HG02840 (cell line): ENCODE measurements around the gene DHRS7C.

Source experiments
- ATAC-seq: cut with Tn5 transposase; IDR thresholded peaks from one replicate; pipeline ENCODE4 v1.9.1; 2021; ENCODE audit warnings: mild to moderate bottlenecking, moderate library complexity, moderate number of reproducible peaks; ENCODE audit not compliant: unreplicated experiment, low FRiP score

DHRS7C gene

DNA sequence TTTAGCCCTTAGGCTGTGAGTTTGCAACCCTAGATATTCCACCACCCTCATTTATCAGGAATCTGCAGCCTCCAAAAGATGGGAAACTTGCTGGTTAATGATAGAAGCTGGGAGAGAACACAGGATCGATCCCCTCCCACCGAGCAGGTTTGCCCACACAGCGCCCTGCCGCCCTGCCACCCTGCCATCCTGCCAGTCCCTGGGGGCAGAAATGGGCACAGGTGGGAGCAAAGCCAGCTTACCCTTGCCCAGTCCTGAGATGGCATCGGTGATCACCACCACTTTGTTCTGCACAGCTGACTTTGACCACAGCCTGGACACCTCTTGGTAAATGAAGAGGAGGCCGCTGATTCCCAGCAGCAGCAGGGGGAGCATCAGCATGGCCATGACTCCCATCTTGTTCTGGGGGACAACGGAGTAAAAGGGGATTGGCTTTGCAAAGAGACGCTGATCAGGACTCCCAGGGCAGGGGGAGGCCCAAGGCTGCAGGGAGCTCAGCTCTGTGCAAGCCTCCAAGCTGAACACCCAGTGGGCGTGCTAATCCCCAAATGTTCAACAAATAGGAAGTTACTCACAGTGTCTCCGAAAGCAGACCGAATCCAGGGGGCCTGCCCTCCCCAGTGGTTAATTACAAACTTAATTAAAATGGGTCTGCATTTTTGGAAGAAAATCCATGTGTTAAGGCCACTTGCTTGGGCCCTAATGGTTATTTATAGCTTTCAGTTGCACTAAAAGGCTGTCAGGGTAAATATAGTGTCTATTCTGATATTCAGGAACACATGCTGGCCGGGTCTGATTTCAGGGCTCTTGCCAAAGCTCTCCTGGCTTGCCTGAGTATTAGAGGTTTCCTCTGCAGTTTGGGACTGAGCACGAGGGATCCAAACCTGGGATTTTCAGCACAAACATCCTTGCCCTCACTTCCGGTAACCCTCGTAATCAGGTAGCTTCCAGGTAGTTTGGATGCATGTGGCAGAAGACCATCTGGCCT lies at the start of gene DHRS7C:
Gene DHRS7C (minus strand): TSS at position 704 of the 988 bp plus-strand sequence. CDS start 308 bp downstream, at position 396.
- ATAC-seq = no peak

DNA sequence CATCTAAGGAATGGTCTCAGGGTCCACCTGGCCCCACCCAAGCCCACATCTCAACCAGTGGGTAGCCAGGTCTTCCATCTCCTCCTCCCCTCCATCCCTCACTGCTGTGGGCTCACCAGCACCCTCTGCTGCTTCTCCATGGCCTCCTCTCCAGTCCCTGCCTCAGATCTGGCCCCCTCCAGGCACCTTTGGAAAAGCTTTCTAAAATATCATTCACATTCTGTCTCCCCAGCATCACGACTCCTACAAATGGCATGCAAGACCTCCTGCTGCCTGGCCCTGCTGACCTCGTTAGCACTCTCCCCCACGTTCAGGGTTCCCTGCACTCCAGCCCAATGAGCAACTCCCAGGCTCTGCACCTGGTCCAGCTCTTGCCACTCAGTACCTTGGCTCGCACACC lies 48.0 kb upstream of the DHRS7C start:
- no peak for ATAC-seq

- ATAC-seq = no peak
Measured at GRCh38 chr17:9837551-9838471, 46.4 kb upstream of the DHRS7C start.

DNA sequence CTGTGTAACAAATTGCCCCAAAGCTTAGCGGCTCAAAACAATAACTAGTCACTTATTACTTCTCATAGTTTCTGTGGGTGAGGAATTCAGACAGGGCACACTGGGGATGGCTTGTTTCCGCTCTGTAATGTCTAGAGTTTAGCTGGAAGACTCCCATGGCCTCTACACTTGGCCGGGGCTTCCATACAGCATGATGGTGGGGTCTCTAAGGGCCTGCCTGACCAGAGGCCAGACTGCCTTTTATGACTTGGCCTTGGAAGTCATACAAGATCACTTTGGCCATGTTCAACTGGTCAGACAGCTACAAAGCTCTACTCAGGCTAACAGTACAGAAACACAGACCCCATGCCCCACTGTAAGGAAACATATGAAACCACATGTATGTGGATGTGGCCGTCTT lies 42.5 kb upstream of the DHRS7C start:
- no peak for ATAC-seq

- ATAC-seq = no peak
Measured at GRCh38 chr17:9830711-9831110, 39.3 kb upstream of the DHRS7C start.

DNA sequence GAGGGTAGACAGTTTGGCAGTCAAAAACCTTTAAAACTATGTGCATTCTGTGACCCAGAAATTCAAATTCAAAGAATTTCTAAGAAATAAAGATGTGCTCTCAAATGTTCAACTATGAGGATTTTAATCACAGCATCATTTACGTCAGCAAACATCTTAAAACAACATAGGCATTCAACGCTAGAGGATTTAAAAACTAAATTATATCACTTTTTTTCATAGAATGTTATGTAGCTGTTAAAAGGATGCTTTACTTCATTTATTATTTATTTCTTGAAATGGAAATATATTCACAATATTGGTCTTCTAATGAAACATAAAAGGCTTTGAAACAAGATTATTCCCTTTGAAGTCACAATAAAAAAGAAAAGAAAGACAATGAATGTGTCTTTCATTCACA lies 38.0 kb upstream of the DHRS7C start:
- no peak for ATAC-seq

DNA sequence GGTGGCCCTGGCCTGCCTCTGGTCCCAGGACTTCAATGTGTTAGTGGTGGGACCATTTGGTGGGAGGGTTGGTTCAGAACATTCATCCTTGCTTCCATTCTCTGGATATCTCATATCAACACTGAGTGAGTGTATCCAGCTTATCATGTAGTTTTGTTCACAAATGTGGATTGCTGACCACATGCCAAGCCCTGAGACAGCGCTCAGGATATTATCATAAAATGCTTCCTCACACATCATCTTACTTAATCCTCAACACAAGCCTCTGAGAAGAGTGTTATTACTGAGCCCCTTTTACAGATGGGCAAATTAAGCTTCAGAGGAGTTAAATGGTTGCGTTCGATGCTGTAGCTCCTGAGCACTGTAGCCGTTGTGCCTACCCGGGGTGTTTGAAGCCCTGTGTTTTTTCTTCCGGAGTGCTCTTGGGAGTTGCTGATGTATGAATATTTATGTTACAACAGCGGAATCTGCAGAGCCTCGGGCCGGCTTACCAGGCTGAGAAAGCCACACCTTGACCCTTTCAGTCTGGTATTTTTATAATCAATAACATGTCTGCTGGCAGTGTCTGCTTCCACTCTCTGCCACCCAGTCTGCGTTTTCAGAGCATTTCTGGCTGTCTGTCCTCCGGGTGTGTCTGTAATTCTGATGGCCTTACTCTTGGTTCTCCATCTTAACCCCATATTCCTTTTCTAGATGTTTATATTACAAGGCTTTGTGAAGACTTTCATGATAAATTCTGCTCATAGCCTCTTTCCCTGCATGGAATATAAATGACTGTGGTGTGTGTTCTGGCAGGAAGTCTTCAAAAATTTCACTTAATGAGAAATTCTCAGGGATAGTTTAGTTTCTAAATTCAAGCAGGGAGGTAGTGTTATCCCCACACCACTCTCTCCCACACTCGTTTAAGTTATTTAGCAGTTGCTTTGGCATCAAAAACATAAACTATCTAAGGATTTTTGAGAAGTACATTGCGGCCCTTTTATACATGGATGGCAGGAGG lies 37.2 kb upstream of the DHRS7C start:
- ATAC-seq = no peak

DNA sequence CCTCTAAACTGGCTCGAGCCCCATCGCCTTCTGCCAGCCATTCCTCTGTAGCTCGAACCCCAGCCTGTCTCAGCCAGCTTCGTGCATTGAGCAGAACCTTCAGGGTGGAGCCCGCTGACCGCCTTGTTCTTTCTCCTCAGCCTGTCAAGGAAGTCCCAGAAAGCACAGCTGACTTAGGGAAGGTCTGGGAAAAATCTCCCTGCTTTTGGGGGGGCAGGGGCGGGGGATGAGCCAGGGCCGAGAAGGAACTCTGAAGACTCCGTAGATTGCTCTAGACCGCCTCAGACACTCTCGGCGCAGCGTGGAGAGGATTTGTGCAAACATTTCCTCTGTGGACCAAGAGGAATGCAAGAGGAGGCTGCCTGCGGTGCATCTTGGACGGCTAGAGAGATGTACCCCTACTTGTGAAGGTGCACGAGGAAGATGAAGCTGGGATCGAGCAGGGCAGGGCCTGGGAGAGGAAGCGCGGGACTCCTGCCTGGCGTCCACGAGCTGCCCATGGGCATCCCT lies 34.3 kb upstream of the DHRS7C start, which contains the start of gene GLP2R:
Gene GLP2R (plus strand): TSS at position 284 of the 510 bp plus-strand sequence. CDS start 140 bp downstream, at position 424.
- no peak for ATAC-seq

GRCh38 chr17:9824797-9825338 lies 33.5 kb upstream of the DHRS7C start:
- no peak for ATAC-seq

DNA sequence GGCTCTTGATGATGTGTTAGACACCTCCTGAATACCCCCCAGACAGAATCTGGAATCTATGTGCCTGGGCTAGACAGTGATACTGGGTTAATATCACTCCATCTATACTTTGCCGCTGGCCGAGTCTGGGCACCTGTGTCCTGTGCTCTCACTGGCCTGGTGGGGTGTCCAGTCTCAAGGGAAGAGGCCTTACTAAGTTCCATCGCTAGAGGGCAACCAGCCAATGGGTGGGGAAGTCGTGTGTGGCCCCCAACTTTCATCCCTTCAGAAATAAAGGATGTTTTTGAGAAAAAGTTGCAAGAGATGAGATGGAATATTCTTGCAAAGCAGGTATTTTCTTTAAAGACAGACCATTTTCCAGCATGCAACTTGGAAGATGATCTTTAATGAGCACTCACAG lies 32.7 kb upstream of the DHRS7C start:
- ATAC-seq = no peak

- no peak for ATAC-seq
Measured at GRCh38 chr17:9821921-9822320, 30.5 kb upstream of the DHRS7C start, which contains the start of gene GSG1L2. GSG1L2 (minus strand) TSS chr17:9822079; CDS start chr17:9822071, 8 bp downstream.

GRCh38 chr17:9820448-9820847 lies 29.1 kb upstream of the DHRS7C start:
- ATAC-seq = no peak

DNA sequence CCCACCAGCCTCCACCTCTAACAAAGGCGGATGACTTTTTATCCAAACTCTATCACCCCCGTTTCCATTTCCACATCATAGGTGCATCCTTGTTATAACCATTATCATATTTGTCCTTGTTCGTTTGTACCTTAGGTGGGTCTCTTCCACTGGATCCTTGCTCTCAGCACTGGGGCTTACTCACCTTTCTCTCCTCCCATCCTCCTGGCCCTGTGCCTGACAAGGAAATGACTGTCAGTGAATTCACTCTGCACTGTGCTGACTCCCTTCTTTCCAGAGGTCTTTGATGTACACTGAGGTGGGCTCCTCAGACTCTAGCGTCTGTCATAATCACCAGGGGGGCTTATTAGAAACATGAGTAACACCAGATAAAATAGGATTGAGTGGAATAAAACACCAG lies 27.4 kb upstream of the DHRS7C start:
- no peak for ATAC-seq

DNA sequence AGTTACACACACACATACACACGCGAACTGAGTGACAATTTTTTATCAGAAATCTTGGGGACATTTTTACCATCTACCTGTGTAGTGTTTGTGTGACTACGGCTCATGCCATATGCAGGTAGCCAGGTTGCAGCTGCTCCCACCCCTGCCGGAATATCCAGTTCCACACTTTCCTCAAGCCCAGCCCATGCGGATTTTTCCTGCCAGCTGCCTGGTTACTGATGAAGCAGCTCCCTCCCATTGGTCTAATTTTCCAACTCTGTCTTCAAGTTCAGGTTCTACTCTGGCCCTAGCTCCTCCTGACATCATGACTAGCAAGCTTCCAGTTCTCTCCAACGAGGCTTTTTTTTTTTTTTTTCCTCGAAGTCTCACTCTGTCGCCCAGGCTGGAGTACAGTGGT lies 25.7 kb upstream of the DHRS7C start:
- no peak for ATAC-seq

GRCh38 chr17:9816472-9816871 lies 25.1 kb upstream of the DHRS7C start:
- no peak for ATAC-seq

GRCh38 chr17:9814337-9814945 lies 23.0 kb upstream of the DHRS7C start:
- ATAC-seq = no peak

GRCh38 chr17:9813166-9813565 lies 21.8 kb upstream of the DHRS7C start:
- ATAC-seq = no peak

GRCh38 chr17:9811537-9811936 lies 20.1 kb upstream of the DHRS7C start:
- ATAC-seq = no peak

DNA sequence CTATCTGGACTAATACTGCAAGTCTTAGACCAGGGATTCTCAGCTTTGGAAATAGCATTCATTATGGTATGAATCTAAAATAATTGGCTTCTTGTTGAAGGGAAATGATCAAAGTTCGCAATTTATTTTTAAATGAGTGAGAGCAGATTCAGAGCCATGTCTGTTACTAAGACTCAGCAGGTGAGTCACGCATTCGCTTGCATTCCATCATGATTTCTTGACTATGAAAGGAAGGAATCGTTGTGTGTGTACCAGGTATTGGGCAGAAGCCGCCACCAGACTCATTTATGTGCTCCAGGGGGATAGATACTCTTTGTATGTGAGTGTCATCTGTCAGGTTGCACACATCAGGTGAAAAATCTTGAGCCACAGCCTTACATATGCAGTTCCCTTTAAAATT lies 19.7 kb upstream of the DHRS7C start:
- ATAC-seq = no peak
